ENCODE results near the gene HDAC10.

HDAC10 gene

DNA sequence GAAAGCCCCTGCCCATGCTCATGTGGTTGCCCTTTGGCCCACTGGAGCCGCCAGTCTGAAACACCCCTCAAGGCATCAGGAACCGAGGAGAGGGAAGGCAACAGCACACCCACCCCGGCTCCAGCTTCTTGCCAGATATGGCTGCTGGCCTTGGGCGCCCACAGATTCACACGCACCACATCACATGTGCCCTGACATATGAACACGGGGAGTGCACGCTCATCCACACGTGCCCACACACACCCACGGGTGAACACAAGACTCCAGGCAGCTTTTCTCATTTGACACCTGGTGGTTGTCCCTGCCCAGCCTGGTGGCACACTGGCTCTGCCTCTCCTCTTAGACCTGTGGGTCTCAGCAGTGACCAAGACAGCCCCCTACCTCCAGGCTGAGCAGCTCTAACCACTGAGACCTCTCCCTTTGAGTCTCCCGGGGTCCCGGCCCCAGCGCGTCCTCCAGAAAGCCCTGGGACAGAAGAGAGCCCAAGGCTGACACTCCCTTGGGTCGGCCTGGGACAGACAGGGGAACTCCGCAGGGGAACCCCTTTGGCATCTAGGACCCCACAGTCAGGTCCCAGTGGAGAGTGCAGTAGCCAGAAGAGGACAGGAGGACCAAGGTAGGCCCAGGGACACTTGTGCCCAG lies 13.2 kb upstream of the HDAC10 start:
- TF ChIP-seq CTCF (conservative IDR thresholded peaks at IDR 0.05; ENCODE audit: low read depth, low read length) = no peak
- DNase-seq (ENCODE audit: low read depth) = no peak
- no peak overlapping the region for H3K4me3 ChIP-seq (ENCODE audit: low read depth, low read length)

DNA sequence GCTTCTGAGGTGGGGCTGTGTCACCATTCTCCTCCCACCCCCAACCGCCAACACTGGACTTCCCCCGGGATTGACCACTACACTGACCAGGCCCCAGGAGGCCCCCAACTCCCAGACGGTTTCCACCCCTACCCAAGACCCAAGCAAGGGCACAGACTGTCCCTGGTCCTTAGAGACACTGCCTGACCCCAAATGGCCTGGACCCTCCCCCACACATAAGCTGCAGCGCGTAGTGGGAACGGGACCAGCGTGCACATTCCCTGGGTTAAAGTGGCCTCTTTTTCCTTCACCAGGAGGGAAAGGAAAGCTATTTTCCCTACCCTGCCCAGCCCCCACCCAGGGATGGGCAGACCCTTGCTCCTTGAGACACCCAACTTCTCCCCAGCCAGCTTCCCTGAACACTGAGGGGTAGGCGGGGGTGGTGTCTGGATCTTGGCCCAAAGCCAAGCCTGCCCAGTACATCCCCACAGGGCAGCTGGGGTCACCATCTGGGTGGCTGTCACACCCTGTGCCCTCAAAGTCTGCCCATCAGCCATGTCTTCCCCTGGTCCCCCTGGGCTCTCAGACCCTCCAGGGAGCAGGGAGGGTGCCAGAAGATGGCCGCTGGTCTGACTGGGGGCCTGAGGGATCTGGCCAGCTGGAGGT lies 12.0 kb upstream of the HDAC10 start:
- H3K4me3 ChIP-seq (ENCODE audit: low read depth, low read length) = no peak overlapping the region

GRCh38 chr22:50262460-50262911 lies 11.4 kb upstream of the HDAC10 start:
- TF ChIP-seq CTCF (conservative IDR thresholded peaks at IDR 0.05; ENCODE audit: low read depth, low read length) = no peak
- no peak overlapping the region for H3K4me3 ChIP-seq (ENCODE audit: low read depth, low read length)
- DNase-seq (ENCODE audit: low read depth) = no peak

More for the DNA sequence above, 12.0 kb upstream of the HDAC10 start:
- no peak for DNase-seq (ENCODE audit: low read depth)
- no peak for TF ChIP-seq CTCF (conservative IDR thresholded peaks at IDR 0.05; ENCODE audit: low read depth, low read length)

DNA sequence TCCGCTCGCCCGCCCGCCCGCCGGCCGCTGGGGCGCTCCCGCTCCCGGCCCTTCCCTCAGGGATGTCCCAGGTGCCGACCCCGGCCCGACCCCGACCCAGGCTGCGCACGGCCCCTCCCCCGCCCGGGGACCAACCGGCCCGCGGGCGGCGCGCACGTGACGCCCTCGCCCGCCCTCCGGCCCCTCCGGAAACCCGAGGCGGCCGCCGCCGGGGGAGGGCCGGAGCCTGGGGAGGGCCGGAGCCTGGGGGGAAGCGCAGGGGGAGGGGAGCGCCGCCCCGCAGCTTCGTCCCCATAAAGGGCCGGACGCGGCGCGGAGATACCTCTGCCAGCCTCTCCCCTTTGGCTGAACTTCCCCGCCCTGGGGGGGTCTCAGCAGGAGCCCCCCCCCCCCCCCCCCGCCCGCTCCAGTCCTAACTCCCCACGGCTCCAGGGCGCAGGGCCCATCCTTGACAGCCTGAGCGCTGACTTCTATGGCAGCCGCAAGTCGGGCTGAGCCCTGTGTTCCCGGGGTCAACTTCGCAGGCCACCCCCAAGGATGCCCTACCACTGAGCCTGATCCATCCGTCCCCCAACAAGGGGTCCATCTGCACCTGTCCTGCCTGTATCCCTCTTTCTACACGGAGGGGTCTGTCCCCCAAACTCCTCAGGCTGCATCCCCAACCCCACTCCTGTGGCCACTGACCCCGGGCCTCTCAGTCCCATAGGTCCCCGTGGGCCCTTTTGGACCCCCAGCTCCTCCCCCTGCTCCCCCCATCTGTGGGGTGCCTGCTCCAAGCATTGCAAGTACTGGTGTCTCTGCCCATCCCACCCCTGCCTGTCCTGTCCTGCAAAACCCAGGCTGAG lies 10.8 kb upstream of the HDAC10 start, which contains the start of gene MAPK12:
Gene MAPK12, minus strand, starts transcription at position 69 of the 845 bp plus-strand sequence. CDS start 174 bp downstream, outside the sequence.
- peak; percentile 28 for DNase-seq (ENCODE audit: low read depth)
- H3K4me3 ChIP-seq (ENCODE audit: low read depth, low read length) = peak within 1 kb of the TSS; percentile 67
- TF ChIP-seq CTCF (conservative IDR thresholded peaks at IDR 0.05; ENCODE audit: low read depth, low read length) = no peak

- DNase-seq (ENCODE audit: low read depth) = peak; percentile 80
- peak overlapping the region; percentile 67 for H3K4me3 ChIP-seq (ENCODE audit: low read depth, low read length)
- no peak for TF ChIP-seq CTCF (conservative IDR thresholded peaks at IDR 0.05; ENCODE audit: low read depth, low read length)
Measured at GRCh38 chr22:50260801-50261614, 9.9 kb upstream of the HDAC10 start.

GRCh38 chr22:50260434-50260800 lies 9.4 kb upstream of the HDAC10 start:
- peak overlapping the region; percentile 67 for H3K4me3 ChIP-seq (ENCODE audit: low read depth, low read length)
- DNase-seq (ENCODE audit: low read depth) = no peak
- no peak for TF ChIP-seq CTCF (conservative IDR thresholded peaks at IDR 0.05; ENCODE audit: low read depth, low read length)
